ENCODE measurements around the gene GRHL1. TPM values are rescaled to one million over a fixed set of nuclear protein-coding genes. Genes with fewer than 3 reads are reported as not detected.

GRHL1 gene
- total RNA-seq, 2 experiments from 2014 or later = 0.28 to 0.38 TPM

GRCh38 chr2:9912468-9912867 lies 39.0 kb upstream of the GRHL1 start:
- Histone ChIP-seq H3K27me3 (ENCODE audit: control insufficient read depth in 1 of 2, insufficient read depth in 2 of 2, low read length in 2 of 2) (no peaks in the 10 kb centered on the region), H3K27ac (ENCODE audit: low read depth in 1 of 2, low read length in 2 of 2) (no peak overlapping the region), H3K4me3 (ENCODE audit: low read length) (no peak overlapping the region), H3K4me1 (ENCODE audit: insufficient read depth, low read length) (no peaks in the 10 kb centered on the region), H3K9me3 (ENCODE audit: control insufficient read depth in 1 of 2, insufficient read depth in 1 of 2, low read length in 2 of 2) (no peaks in the 10 kb centered on the region), H3K36me3 (ENCODE audit: insufficient read depth, low read length) (peaks cover 24% of the 10 kb centered on the region)
- Mint-ChIP-seq H3K36me3 (ENCODE audit: low read depth) (peaks cover 59% of the 10 kb centered on the region), H3K27ac (no peak overlapping the region), H3K4me3 (no peak overlapping the region), H3K27me3 (no peaks in the 10 kb centered on the region), H3K4me1 (ENCODE audit: low read depth) (no peaks in the 10 kb centered on the region), H3K9me3 (no peaks in the 10 kb centered on the region)
- intact Hi-C loops (cut with DNase I, micrococcal nuclease) = no loop called here
- POLR2A ChIA-PET = no interaction called here
- no peak for TF ChIP-seq CTCF (IDR thresholded peaks at IDR 0.05)
- DNase-seq (no peak), ATAC-seq (ENCODE audit: poor library complexity) (no peak)
- CTCF ChIA-PET = no interaction called here

- no peaks in the 10 kb centered on the region for H3K9me3 ChIP-seq (ENCODE audit: control insufficient read depth in 1 of 2, insufficient read depth in 1 of 2, low read length in 2 of 2)
These were observed 37.0 kb upstream of the GRHL1 start for GRCh38 chr2:9914384-9915065.

GRCh38 chr2:9918275-9918674 lies 33.2 kb upstream of the GRHL1 start:
- H3K9me3 Mint-ChIP-seq = no peaks in the 10 kb centered on the region
- H3K36me3 Mint-ChIP-seq (ENCODE audit: low read depth) = peaks cover 75% of the 10 kb centered on the region
- CTCF ChIA-PET = no interaction called here

More at GRCh38 chr2:9914384-9915065, 37.0 kb upstream of the GRHL1 start:
- Histone ChIP-seq H3K4me1 (ENCODE audit: insufficient read depth, low read length) (no peaks in the 10 kb centered on the region), H3K4me3 (ENCODE audit: low read length) (no peak overlapping the region), H3K27ac (ENCODE audit: low read depth in 1 of 2, low read length in 2 of 2) (no peak overlapping the region), H3K36me3 (ENCODE audit: insufficient read depth, low read length) (peaks cover 28% of the 10 kb centered on the region), H3K27me3 (ENCODE audit: control insufficient read depth in 1 of 2, insufficient read depth in 2 of 2, low read length in 2 of 2) (no peaks in the 10 kb centered on the region)
- Mint-ChIP-seq H3K4me1 (ENCODE audit: low read depth) (no peaks in the 10 kb centered on the region), H3K27ac (no peak overlapping the region), H3K4me3 (no peak overlapping the region), H3K9me3 (no peaks in the 10 kb centered on the region), H3K36me3 (ENCODE audit: low read depth) (peaks cover 70% of the 10 kb centered on the region), H3K27me3 (no peaks in the 10 kb centered on the region)
- CTCF ChIA-PET = no interaction called here
- TF ChIP-seq CTCF (IDR thresholded peaks at IDR 0.05) = no peak
- no peak for ATAC-seq (ENCODE audit: poor library complexity)
- intact Hi-C loops (cut with DNase I, micrococcal nuclease) = no loop called here
- POLR2A ChIA-PET = no interaction called here
- peak in 2 of 14 experiments; percentile 13 to 22 for DNase-seq

More at GRCh38 chr2:9918275-9918674, 33.2 kb upstream of the GRHL1 start:
- ATAC-seq (ENCODE audit: poor library complexity) (no peak), DNase-seq (no peak)
- TF ChIP-seq CTCF (IDR thresholded peaks at IDR 0.05) = no peak
- no peak overlapping the region for H3K27ac Mint-ChIP-seq
- POLR2A ChIA-PET = no interaction called here
- Histone ChIP-seq H3K4me3 (ENCODE audit: low read length) (no peak overlapping the region), H3K27me3 (ENCODE audit: control insufficient read depth in 1 of 2, insufficient read depth in 2 of 2, low read length in 2 of 2) (no peaks in the 10 kb centered on the region), H3K27ac (ENCODE audit: low read depth in 1 of 2, low read length in 2 of 2) (no peak overlapping the region), H3K9me3 (ENCODE audit: control insufficient read depth in 1 of 2, insufficient read depth in 1 of 2, low read length in 2 of 2) (no peaks in the 10 kb centered on the region), H3K4me1 (ENCODE audit: insufficient read depth, low read length) (no peaks in the 10 kb centered on the region), H3K36me3 (ENCODE audit: insufficient read depth, low read length) (peaks cover 32% of the 10 kb centered on the region)
- H3K4me1 Mint-ChIP-seq (ENCODE audit: low read depth) = no peaks in the 10 kb centered on the region
- H3K27me3 Mint-ChIP-seq = no peaks in the 10 kb centered on the region
- H3K4me3 Mint-ChIP-seq = no peak overlapping the region
- intact Hi-C loops (cut with DNase I, micrococcal nuclease) = no loop called here
